IMR-90 (cell line): Measurements from ENCODE around the gene RAB14. TPM values are rescaled to one million over a fixed set of nuclear protein-coding genes. Genes with fewer than 3 reads are reported as not detected.

Experiments used
- ATAC-seq: fragments of 200-7000 bp; cut with Tn5 transposase; 2 replicates; pipeline ENCODE4 v1.9.1; 2020; ENCODE audit warnings: low read depth, mild to moderate bottlenecking, moderate library complexity
- BruUV-seq: library from RNA; stranded (reverse); fragments of 400-500 nt; replicated peaks from 2 replicates; lab custom pipeline; 2021; lab: Mats Ljungman, UMichigan
- CTCF ChIA-PET: fragments of 300-600 bp; formaldehyde crosslinking; extraction: SDS; loops from one replicate; lab custom pipeline; 2021; ENCODE audit warnings: antibody characterized with exemption; lab: Yijun Ruan, JAX
- POLR2A ChIA-PET: fragments of 300-600 bp; sonication (Branson Sonifier 250); formaldehyde crosslinking; loops from one replicate; lab custom pipeline; 2022; ENCODE audit warnings: antibody characterized with exemption; ENCODE audit not compliant: unreplicated experiment; lab: Charles Lee
- DNase-seq: peaks from one replicate; pipeline ENCODE4 v3.0.0; 2013
- H2AFZ ChIP-seq: replicated peaks from 2 replicates; pipeline ENCODE3; 2013; ENCODE audit warnings: low read length, mild to moderate bottlenecking; ENCODE audit not compliant: poor library complexity
- H2AK5ac ChIP-seq: 2 replicates; pipeline ENCODE4 v1.6.1; 2013; ENCODE audit warnings: low read depth, low read length, inconsistent platforms
- H2AK9ac ChIP-seq: replicated peaks from 2 replicates; pipeline ENCODE3; 2013; ENCODE audit warnings: mild to moderate bottlenecking, low read depth, low read length, moderate library complexity; ENCODE audit not compliant: poor library complexity
- H2BK120ac ChIP-seq: 2 replicates; pipeline ENCODE4 v1.6.1; 2013; ENCODE audit warnings: low read depth, low read length, inconsistent platforms
- H2BK15ac ChIP-seq: 3 replicates; pipeline ENCODE4 v1.6.1; 2013; ENCODE audit warnings: low read depth, low read length, inconsistent platforms
- H2BK20ac ChIP-seq: 2 replicates; pipeline ENCODE4 v1.6.1; 2013; ENCODE audit warnings: low read depth, mild to moderate bottlenecking, inconsistent platforms, low read length, moderate library complexity
- H2BK5ac ChIP-seq: 2 replicates; pipeline ENCODE4 v1.6.1; 2013; ENCODE audit warnings: mild to moderate bottlenecking, low read depth, low read length, inconsistent platforms; ENCODE audit not compliant: poor library complexity, severe bottlenecking
- H3K14ac ChIP-seq: replicated peaks from 2 replicates; pipeline ENCODE4 v1.6.1; 2013; ENCODE audit warnings: low read depth, low read length, inconsistent platforms
- H3K18ac ChIP-seq: 2 replicates; pipeline ENCODE4 v1.6.1; 2013; ENCODE audit warnings: low read depth, low read length, control low read depth
- H3K23ac ChIP-seq: 2 replicates; pipeline ENCODE4 v1.6.1; 2013; ENCODE audit warnings: low read depth, low read length, inconsistent platforms
- H3K27ac ChIP-seq: 2 replicates; pipeline ENCODE4 v1.5.1; 2013; ENCODE audit warnings: mild to moderate bottlenecking, control low read depth, low read length; ENCODE audit not compliant: insufficient read depth
- H3K27me3 ChIP-seq: 2 replicates; pipeline ENCODE4 v1.6.1; 2013; ENCODE audit warnings: low read length; ENCODE audit not compliant: control insufficient read depth, insufficient read depth
- H3K36me3 ChIP-seq: 2 replicates; pipeline ENCODE4 v1.6.1; 2013; ENCODE audit warnings: low read length, mixed read lengths; ENCODE audit not compliant: control insufficient read depth, insufficient read depth
- H3K4ac ChIP-seq: 2 replicates; pipeline ENCODE4 v1.6.1; 2013; ENCODE audit warnings: low read depth, low read length, inconsistent platforms
- H3K4me1 ChIP-seq: 2 replicates; pipeline ENCODE4 v1.6.1; 2013; ENCODE audit warnings: low read length, mixed read lengths; ENCODE audit not compliant: control insufficient read depth, insufficient read depth
- H3K4me2 ChIP-seq: 2 replicates; pipeline ENCODE4 v1.6.1; 2013; ENCODE audit warnings: low read depth, mild to moderate bottlenecking, control low read depth, low read length, moderate library complexity
- H3K4me3 ChIP-seq: 2 replicates; pipeline ENCODE4 v1.5.1; 2013; ENCODE audit warnings: low read depth, mild to moderate bottlenecking, control low read depth, low read length, moderate library complexity; ENCODE audit not compliant: insufficient read depth
- H3K56ac ChIP-seq: 2 replicates; pipeline ENCODE4 v1.6.1; 2013; ENCODE audit warnings: low read length, inconsistent platforms; ENCODE audit not compliant: insufficient read depth; ENCODE audit errors: extremely low read depth
- H3K79me1 ChIP-seq, 2 experiments: 2 replicates each; pipeline ENCODE4 v1.6.1; 2013; ENCODE audit warnings: low read length in 2 of 2, inconsistent platforms in 1 of 2, low read depth in 1 of 2
- H3K9ac ChIP-seq: 2 replicates; pipeline ENCODE4 v1.6.1; 2013; ENCODE audit warnings: low read depth, low read length, control low read depth
- H3K9me1 ChIP-seq: 2 replicates; pipeline ENCODE4 v1.6.1; 2013; ENCODE audit warnings: low read length, inconsistent platforms; ENCODE audit not compliant: insufficient read depth
- H3K9me3 ChIP-seq: 2 replicates; pipeline ENCODE4 v1.6.1; 2013; ENCODE audit warnings: low read length; ENCODE audit not compliant: control insufficient read depth, insufficient read depth
- H4K20me1 ChIP-seq: 2 replicates; pipeline ENCODE4 v1.6.1; 2013; ENCODE audit warnings: low read length, inconsistent platforms; ENCODE audit not compliant: insufficient read depth
- H4K5ac ChIP-seq: 2 replicates; pipeline ENCODE4 v1.6.1; 2013; ENCODE audit warnings: mild to moderate bottlenecking, low read depth, low read length, control low read depth
- H4K8ac ChIP-seq, 2 experiments: 2 replicates each; pipeline ENCODE4 v1.6.1; 2013; ENCODE audit warnings: low read depth in 2 of 2, low read length in 2 of 2, control low read depth in 1 of 2, inconsistent platforms in 1 of 2
- H4K91ac ChIP-seq: 2 replicates; pipeline ENCODE4 v1.6.1; 2013; ENCODE audit warnings: low read depth, low read length, inconsistent platforms; ENCODE audit not compliant: insufficient read depth
- BHLHE40 ChIP-seq: fragments of 150-350 bp; IDR thresholded peaks from 2 replicates; pipeline ENCODE4 v1.6.1; 2016; ENCODE audit warnings: mild to moderate bottlenecking, low read depth, low read length
- CEBPB ChIP-seq: IDR thresholded peaks from 2 replicates; pipeline ENCODE4 v1.6.1; 2012; ENCODE audit warnings: low read depth, low read length, improper control_type of control experiment
- CHD1 ChIP-seq: IDR thresholded peaks from 2 replicates; pipeline ENCODE4 v1.6.1; 2012; ENCODE audit warnings: low read depth, low read length, improper control_type of control experiment
- FOS ChIP-seq: fragments of 150-350 bp; IDR thresholded peaks from 2 replicates; pipeline ENCODE4 v1.6.1; 2016; ENCODE audit warnings: low read depth, low read length
- MAFK ChIP-seq: IDR thresholded peaks from 2 replicates; pipeline ENCODE4 v1.6.1; 2012; ENCODE audit warnings: low read depth, low read length, improper control_type of control experiment
- MAZ ChIP-seq: IDR thresholded peaks from 2 replicates; pipeline ENCODE4 v1.6.1; 2012; ENCODE audit warnings: low read depth, mild to moderate bottlenecking, low read length, improper control_type of control experiment, moderate library complexity, borderline replicate concordance
- MXI1 ChIP-seq: IDR thresholded peaks from 2 replicates; pipeline ENCODE4 v1.6.1; 2012; ENCODE audit warnings: low read depth, mild to moderate bottlenecking, low read length, moderate library complexity, borderline replicate concordance
- NFE2L2 ChIP-seq: fragments of 150-350 bp; IDR thresholded peaks from 2 replicates; pipeline ENCODE4 v1.6.1; 2016; ENCODE audit warnings: low read depth, mild to moderate bottlenecking, low read length
- POLR2A ChIP-seq: IDR thresholded peaks from 2 replicates; pipeline ENCODE4 v1.6.1; 2012; ENCODE audit warnings: mild to moderate bottlenecking, low read depth, low read length
- RAD21 ChIP-seq: IDR thresholded peaks from 2 replicates; pipeline ENCODE4 v1.6.1; 2012; ENCODE audit warnings: low read length, improper control_type of control experiment
- RCOR1 ChIP-seq: IDR thresholded peaks from 2 replicates; pipeline ENCODE4 v1.6.1; 2012; ENCODE audit warnings: mild to moderate bottlenecking, low read length, improper control_type of control experiment; ENCODE audit not compliant: insufficient replicate concordance
- RFX5 ChIP-seq: IDR thresholded peaks from 2 replicates; pipeline ENCODE4 v1.8.0; 2012; ENCODE audit warnings: low read depth, mild to moderate bottlenecking, low read length, moderate library complexity
- SMC3 ChIP-seq: fragments of 150-350 bp; IDR thresholded peaks from 2 replicates; pipeline ENCODE4 v1.6.1; 2016; ENCODE audit warnings: low read depth, mild to moderate bottlenecking, antibody characterized with exemption, low read length, moderate library complexity
- WGBS, 2 experiments: methylation state at CpG; one replicate each; pipeline versions ENCODE4 v1.1.5 to v1.1.7; 2013; ENCODE audit warnings: missing lambda C conversion rate in 2 of 2; ENCODE audit not compliant: insufficient read length in 1 of 2; ENCODE audit errors: extremely low coverage in 2 of 2; 5-methylcytosine and 5-hydroxymethylcytosine counted together
- dilution Hi-C: fragments of 300-500 bp; cut with HindIII; formaldehyde crosslinking; loops from one replicate; pipeline ENCODE4 v1.14.3; 2018; ENCODE audit warnings: low sequenced_read_pairs; ENCODE audit not compliant: unreplicated experiment
- in situ Hi-C: fragments of 300-500 bp; cut with MboI; formaldehyde crosslinking; loops from 3 replicates; pipeline ENCODE4 v1.14.3; 2019; ENCODE audit warnings: low sequenced_read_pairs, inconsistent platforms, mixed read lengths
- intact Hi-C: fragments of 100-400 bp; cut with micrococcal nuclease; formaldehyde crosslinking; loops from 2 replicates; pipeline ENCODE4 v1.10.0; 2022
- polyA plus RNA-seq, 3 experiments: library from polyadenylated mRNA; depleted of rRNA; stranded (reverse); fragments of >200 nt; gene quantifications; 2 replicates each; pipeline ENCODE4 v1.2.3, GENCODE V29; 2012; ENCODE audit warnings: low replicate concordance in 1 of 3
- total RNA-seq: library from RNA; depleted of rRNA; stranded (reverse); fragments of >200 nt; gene quantifications from 2 replicates; pipeline ENCODE4 v1.2.3, GENCODE V29; 2012
- TF ChIP-seq, protein P1 (sequence below): conservative IDR thresholded peaks from 2 replicates; pipeline ENCODE4 v1.5.1; 2012; ENCODE audit warnings: mild to moderate bottlenecking, low read depth, low read length, improper control_type of control experiment
- TF ChIP-seq, protein P2 (sequence below): fragments of 150-350 bp; IDR thresholded peaks from 2 replicates; pipeline ENCODE4 v1.6.1; 2017; ENCODE audit warnings: mild to moderate bottlenecking, antibody characterized with exemption, low read length, low read depth
- TF ChIP-seq, protein P3 (sequence below): fragments of 150-350 bp; IDR thresholded peaks from 2 replicates; pipeline ENCODE4 v1.6.1; 2016; ENCODE audit warnings: low read depth, mild to moderate bottlenecking, low read length, moderate library complexity, borderline replicate concordance

Gene RAB14
- total and polyA plus RNA-seq, 2 of the 4 experiments (the other 2 are of a cell fraction), result 20.1 to 29.3 TPM

DNA sequence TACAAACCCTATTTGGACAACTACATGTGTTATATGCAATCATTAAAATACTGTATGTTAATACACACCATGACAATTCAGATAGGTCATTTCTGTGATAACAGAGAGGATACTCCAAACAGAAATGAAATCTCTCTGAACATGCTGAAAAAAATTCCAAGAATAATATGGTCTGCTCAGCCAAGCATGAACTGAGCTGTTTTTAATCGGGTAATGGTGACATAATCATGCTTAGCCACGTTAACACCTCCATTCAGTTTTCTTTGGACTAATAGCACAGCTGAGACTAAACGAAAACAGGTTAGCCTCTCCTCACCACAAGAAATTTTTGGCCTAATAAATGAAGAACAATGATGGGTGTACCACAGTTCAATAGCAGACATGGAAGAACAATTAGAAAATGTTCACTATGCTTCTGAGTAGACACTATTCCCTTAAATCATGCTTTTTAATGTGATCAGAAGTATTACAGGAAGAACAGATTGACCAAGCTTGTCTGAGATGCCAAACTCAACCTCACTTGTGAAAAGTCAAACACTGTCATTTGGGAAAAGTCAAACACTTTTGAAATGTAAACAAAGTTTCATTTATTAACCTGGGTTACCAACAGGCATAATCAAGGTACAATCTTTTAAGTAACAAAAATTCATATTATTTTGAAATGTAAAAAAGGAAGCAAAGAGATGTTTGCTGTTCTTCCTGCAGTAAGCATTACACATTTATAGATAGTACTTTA lies 19.4 kb downstream of the RAB14 start:
- ATAC-seq, result no peak
- no TSS peak for BruUV-seq
- H3K36me3 ChIP-seq, result peaks cover 19% of the 10 kb centered on the region

More for the DNA sequence above, 19.4 kb downstream of the RAB14 start:
- H3K18ac ChIP-seq, result no peak overlapping the region
- no peak overlapping the region for H4K91ac ChIP-seq
- DNase-seq, result no peak
- TF ChIP-seq, protein P1, sequence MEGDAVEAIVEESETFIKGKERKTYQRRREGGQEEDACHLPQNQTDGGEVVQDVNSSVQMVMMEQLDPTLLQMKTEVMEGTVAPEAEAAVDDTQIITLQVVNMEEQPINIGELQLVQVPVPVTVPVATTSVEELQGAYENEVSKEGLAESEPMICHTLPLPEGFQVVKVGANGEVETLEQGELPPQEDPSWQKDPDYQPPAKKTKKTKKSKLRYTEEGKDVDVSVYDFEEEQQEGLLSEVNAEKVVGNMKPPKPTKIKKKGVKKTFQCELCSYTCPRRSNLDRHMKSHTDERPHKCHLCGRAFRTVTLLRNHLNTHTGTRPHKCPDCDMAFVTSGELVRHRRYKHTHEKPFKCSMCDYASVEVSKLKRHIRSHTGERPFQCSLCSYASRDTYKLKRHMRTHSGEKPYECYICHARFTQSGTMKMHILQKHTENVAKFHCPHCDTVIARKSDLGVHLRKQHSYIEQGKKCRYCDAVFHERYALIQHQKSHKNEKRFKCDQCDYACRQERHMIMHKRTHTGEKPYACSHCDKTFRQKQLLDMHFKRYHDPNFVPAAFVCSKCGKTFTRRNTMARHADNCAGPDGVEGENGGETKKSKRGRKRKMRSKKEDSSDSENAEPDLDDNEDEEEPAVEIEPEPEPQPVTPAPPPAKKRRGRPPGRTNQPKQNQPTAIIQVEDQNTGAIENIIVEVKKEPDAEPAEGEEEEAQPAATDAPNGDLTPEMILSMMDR, result no peak
- TF ChIP-seq CHD1, result no peak
- no peak for TF ChIP-seq SMC3
- TF ChIP-seq, protein P2, sequence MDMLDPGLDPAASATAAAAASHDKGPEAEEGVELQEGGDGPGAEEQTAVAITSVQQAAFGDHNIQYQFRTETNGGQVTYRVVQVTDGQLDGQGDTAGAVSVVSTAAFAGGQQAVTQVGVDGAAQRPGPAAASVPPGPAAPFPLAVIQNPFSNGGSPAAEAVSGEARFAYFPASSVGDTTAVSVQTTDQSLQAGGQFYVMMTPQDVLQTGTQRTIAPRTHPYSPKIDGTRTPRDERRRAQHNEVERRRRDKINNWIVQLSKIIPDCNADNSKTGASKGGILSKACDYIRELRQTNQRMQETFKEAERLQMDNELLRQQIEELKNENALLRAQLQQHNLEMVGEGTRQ, result no peak
- no peak for TF ChIP-seq RAD21
- no peak for TF ChIP-seq CEBPB
- no peak for TF ChIP-seq RFX5
- no peak for TF ChIP-seq FOS
- no peak for TF ChIP-seq MAFK
- TF ChIP-seq POLR2A, result no peak
- TF ChIP-seq MAZ, result no peak
- TF ChIP-seq RCOR1, result no peak
- no peak for TF ChIP-seq NFE2L2
- TF ChIP-seq MXI1, result no peak
- no peak for TF ChIP-seq BHLHE40
- TF ChIP-seq, protein P3, sequence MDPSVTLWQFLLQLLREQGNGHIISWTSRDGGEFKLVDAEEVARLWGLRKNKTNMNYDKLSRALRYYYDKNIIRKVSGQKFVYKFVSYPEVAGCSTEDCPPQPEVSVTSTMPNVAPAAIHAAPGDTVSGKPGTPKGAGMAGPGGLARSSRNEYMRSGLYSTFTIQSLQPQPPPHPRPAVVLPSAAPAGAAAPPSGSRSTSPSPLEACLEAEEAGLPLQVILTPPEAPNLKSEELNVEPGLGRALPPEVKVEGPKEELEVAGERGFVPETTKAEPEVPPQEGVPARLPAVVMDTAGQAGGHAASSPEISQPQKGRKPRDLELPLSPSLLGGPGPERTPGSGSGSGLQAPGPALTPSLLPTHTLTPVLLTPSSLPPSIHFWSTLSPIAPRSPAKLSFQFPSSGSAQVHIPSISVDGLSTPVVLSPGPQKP, result no peak
- no peak overlapping the region for H3K4ac ChIP-seq
- no peak overlapping the region for H2BK20ac ChIP-seq
- H3K4me3 ChIP-seq, result no peak overlapping the region
- no peak overlapping the region for H4K5ac ChIP-seq
- intact Hi-C loops (loop anchor here (2.0 kb wide), 1 partner anchor 17 kb away; no protein-coding TSS in a partner anchor), dilution Hi-C loops (no loop called here), in situ Hi-C loops (no loop called here)
- H2AFZ ChIP-seq, result no peak overlapping the region
- H2AK5ac ChIP-seq, result no peak overlapping the region
- peaks cover 34 to 69% of the 10 kb centered on the region in 2 experiments for H3K79me1 ChIP-seq
- peaks cover 47% of the 10 kb centered on the region for H4K20me1 ChIP-seq
- H3K4me2 ChIP-seq, result no peak overlapping the region
- no peak overlapping the region for H2BK120ac ChIP-seq
- POLR2A ChIA-PET, result no interaction called here
- no peak overlapping the region for H4K8ac ChIP-seq
- H3K56ac ChIP-seq, result no peak overlapping the region
- no peaks in the 10 kb centered on the region for H3K27me3 ChIP-seq
- peaks cover 14% of the 10 kb centered on the region for H3K4me1 ChIP-seq
- H3K23ac ChIP-seq, result no peak overlapping the region
- peaks cover 6% of the 10 kb centered on the region for H3K9me1 ChIP-seq
- no peak overlapping the region for H2AK9ac ChIP-seq
- no peak overlapping the region for H3K9ac ChIP-seq
- WGBS, 2 experiments, result no CpG with 5 or more reads among the region's 3 CpGs
- no peak overlapping the region for H3K14ac ChIP-seq
- CTCF ChIA-PET, result no interaction called here
- H3K27ac ChIP-seq, result no peak overlapping the region
- no peak overlapping the region for H2BK5ac ChIP-seq
- H2BK15ac ChIP-seq, result no peak overlapping the region
- no peaks in the 10 kb centered on the region for H3K9me3 ChIP-seq
